ENCODE data around the gene HTRA3. TPM values are rescaled to one million over a fixed set of nuclear protein-coding genes. Genes with fewer than 3 reads are reported as not detected.

The HTRA3 gene
- total and polyA plus RNA-seq, 2 experiments from 2014 or later: 19.4 to 34.9 TPM

DNA sequence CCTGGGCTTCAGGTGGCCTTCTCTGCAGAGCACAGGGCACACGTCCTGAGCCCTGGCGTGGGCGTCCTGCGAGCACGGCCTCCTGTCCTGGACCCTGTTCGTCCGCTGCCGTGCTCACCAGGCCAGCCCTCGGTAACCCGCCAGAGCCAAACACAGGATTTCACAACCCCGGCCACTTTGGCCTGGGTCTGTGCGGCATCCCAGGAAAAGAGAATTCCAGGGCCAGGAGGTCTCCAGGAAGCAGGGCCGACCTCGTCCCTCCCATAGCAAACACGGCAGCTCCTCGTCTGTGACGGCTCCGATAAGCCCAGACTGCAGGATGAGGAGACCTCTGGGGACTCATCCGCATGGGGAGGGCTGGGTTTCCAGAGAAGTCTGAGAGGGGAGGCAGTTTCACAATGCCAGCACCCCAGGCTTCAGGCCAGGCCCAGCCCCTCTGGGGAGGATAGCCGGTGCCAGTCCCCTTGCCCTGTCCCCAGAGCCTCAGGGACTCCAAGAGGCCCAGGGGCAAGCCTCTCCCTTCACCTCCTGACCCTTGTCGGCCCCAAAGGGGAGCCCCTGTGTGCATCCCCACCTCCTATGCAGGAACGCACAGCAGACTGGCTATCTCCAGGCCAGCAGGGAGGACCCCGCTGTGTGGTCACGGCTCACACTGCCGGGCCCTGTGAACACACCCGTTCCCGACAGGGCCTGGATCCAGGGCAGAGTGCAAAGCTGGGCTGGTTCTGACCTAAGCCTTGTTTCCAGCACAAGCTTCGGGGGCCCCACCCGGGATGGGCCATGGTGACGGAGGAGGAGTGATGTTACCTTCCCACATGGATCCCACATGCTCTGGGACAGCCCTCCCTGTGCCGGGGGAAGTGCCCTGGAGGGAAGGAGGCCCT is 22.3 kb upstream of the HTRA3 start:
- Histone ChIP-seq H3K4me1 (ENCODE audit: insufficient read depth) (peaks cover 18% of the 10 kb centered on the region), H3K36me3 (replicated peaks; ENCODE audit: insufficient read depth, low read depth) (no peaks in the 10 kb centered on the region), H3K4me3 (no peak overlapping the region), H3K9me2 (replicated peaks; ENCODE audit: insufficient read depth) (no peaks in the 10 kb centered on the region), H3K4me2 (peak overlapping the region; percentile 33), H2AFZ (no peak overlapping the region), H3K27ac (peak overlapping the region; percentile 77), H4K20me1 (ENCODE audit: insufficient read depth, poor library complexity, severe bottlenecking) (no peaks in the 10 kb centered on the region), H3K9me3 (ENCODE audit: low read depth) (no peaks in the 10 kb centered on the region), H3K27me3 (no peaks in the 10 kb centered on the region), H3K79me2 (no peaks in the 10 kb centered on the region)
- peak; percentile 52 for DNase-seq (ENCODE audit: low spot score)
- WGBS (ENCODE audit: low lambda C conversion rate, missing lambda C conversion rate): 68% methylated on average over 30 of the region's 31 CpGs
- TF ChIP-seq EZH2 (IDR thresholded peaks at IDR 0.05; ENCODE audit: borderline replicate concordance) (no peak), EZH2phosphoT487 (IDR thresholded peaks at IDR 0.05; ENCODE audit: low read depth, severe bottlenecking, unreplicated experiment) (no peak)
- TF ChIP-seq, protein P1, sequence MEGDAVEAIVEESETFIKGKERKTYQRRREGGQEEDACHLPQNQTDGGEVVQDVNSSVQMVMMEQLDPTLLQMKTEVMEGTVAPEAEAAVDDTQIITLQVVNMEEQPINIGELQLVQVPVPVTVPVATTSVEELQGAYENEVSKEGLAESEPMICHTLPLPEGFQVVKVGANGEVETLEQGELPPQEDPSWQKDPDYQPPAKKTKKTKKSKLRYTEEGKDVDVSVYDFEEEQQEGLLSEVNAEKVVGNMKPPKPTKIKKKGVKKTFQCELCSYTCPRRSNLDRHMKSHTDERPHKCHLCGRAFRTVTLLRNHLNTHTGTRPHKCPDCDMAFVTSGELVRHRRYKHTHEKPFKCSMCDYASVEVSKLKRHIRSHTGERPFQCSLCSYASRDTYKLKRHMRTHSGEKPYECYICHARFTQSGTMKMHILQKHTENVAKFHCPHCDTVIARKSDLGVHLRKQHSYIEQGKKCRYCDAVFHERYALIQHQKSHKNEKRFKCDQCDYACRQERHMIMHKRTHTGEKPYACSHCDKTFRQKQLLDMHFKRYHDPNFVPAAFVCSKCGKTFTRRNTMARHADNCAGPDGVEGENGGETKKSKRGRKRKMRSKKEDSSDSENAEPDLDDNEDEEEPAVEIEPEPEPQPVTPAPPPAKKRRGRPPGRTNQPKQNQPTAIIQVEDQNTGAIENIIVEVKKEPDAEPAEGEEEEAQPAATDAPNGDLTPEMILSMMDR (IDR thresholded peaks at IDR 0.05; ENCODE audit: poor library complexity): no peak

DNA sequence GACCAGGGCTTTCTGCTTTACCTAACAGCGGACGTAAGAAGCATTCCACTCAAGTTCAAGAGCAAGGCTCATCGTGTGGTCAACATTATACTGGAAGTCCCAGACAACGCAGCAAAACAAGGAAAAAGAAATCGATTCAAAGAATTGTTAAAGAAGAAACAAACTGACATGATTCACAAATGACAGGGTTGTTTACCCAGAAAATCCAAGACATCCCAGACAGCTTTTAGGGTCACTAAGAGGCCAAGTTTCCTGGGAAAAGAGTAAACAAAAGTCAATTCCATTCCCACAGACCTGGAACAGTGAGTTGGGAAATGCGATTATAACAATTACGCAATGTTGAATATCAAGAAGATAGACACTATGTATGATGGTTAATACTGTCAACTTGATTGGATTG is 21.5 kb upstream of the HTRA3 start:
- Histone ChIP-seq H3K27ac (peak overlapping the region; percentile 77), H3K4me1 (ENCODE audit: insufficient read depth) (peaks cover 14% of the 10 kb centered on the region), H3K9me2 (replicated peaks; ENCODE audit: insufficient read depth) (no peaks in the 10 kb centered on the region), H2AFZ (no peak overlapping the region), H3K79me2 (no peaks in the 10 kb centered on the region), H4K20me1 (ENCODE audit: insufficient read depth, poor library complexity, severe bottlenecking) (no peaks in the 10 kb centered on the region), H3K36me3 (replicated peaks; ENCODE audit: insufficient read depth, low read depth) (no peaks in the 10 kb centered on the region), H3K4me3 (no peak overlapping the region), H3K4me2 (no peak overlapping the region), H3K27me3 (no peaks in the 10 kb centered on the region), H3K9me3 (ENCODE audit: low read depth) (no peaks in the 10 kb centered on the region)
- 78% methylated on average over 7 of the region's 7 CpGs for WGBS (ENCODE audit: low lambda C conversion rate, missing lambda C conversion rate)
- TF ChIP-seq EZH2 (IDR thresholded peaks at IDR 0.05; ENCODE audit: borderline replicate concordance): no peak
- TF ChIP-seq, protein P1 (IDR thresholded peaks at IDR 0.05; ENCODE audit: poor library complexity): no peak
- no peak for TF ChIP-seq EZH2phosphoT487 (IDR thresholded peaks at IDR 0.05; ENCODE audit: low read depth, severe bottlenecking, unreplicated experiment)
- DNase-seq (ENCODE audit: low spot score): no peak

DNA sequence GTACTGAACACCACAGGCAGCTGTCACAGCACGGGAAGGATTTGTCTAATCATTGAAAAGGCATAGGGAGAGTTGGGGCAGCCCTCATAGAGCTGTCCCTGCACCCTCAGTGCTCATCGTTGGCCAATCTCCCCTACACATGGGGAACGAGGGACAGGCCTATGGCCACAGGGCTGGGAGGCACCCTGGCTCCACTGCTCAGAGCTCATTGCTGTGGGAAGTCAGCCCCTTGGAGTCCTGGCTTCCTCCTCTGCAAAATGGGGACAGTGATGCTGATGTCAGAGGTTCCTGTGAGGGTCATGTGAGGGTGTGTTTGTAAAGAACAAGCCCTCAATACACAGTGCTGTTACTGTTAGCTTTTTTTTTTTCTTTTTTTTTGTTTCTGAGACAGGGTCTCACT is 19.3 kb upstream of the HTRA3 start:
- no peak overlapping the region for H3K4me3 ChIP-seq
- 79% methylated on average over 3 of the region's 3 CpGs for WGBS (ENCODE audit: low lambda C conversion rate, missing lambda C conversion rate)

More for the DNA sequence above, 19.3 kb upstream of the HTRA3 start:
- no peak overlapping the region for H3K27ac ChIP-seq
- H3K36me3 ChIP-seq (replicated peaks; ENCODE audit: insufficient read depth, low read depth): no peaks in the 10 kb centered on the region
- DNase-seq (ENCODE audit: low spot score): no peak
- TF ChIP-seq, protein P1 (IDR thresholded peaks at IDR 0.05; ENCODE audit: poor library complexity): no peak
- no peak for TF ChIP-seq EZH2 (IDR thresholded peaks at IDR 0.05; ENCODE audit: borderline replicate concordance)
- no peak for TF ChIP-seq EZH2phosphoT487 (IDR thresholded peaks at IDR 0.05; ENCODE audit: low read depth, severe bottlenecking, unreplicated experiment)
- no peak overlapping the region for H2AFZ ChIP-seq
- H3K4me1 ChIP-seq (ENCODE audit: insufficient read depth): peaks cover 17% of the 10 kb centered on the region
- H3K27me3 ChIP-seq: no peaks in the 10 kb centered on the region
- H3K9me3 ChIP-seq (ENCODE audit: low read depth): no peaks in the 10 kb centered on the region
- H3K9me2 ChIP-seq (replicated peaks; ENCODE audit: insufficient read depth): no peaks in the 10 kb centered on the region
- H3K4me2 ChIP-seq: no peak overlapping the region
- H3K79me2 ChIP-seq: no peaks in the 10 kb centered on the region
- H4K20me1 ChIP-seq (ENCODE audit: insufficient read depth, poor library complexity, severe bottlenecking): no peaks in the 10 kb centered on the region

All from hepatocyte (in vitro differentiated cells).